Esophagus squamous epithelium (tissue), 5 donors: ENCODE results near the gene KANK4. TPM values are rescaled to one million over a fixed set of nuclear protein-coding genes. Genes with fewer than 3 reads are reported as not detected.

ENCODE experiments used
- DNase-seq: peaks from one replicate; lab custom pipeline; 2025; lab: John Stamatoyannopoulos, UW
- H3K27ac ChIP-seq, 4 donors: fragments of 200-600 bp; sonication (generic); one replicate each; pipeline ENCODE4 v1.5.1; 2016 to 2019; ENCODE audit warnings: mild to moderate bottlenecking in 1 of 4
- H3K27me3 ChIP-seq, 4 donors: fragments of 200-600 bp; sonication (generic); 1 replicate in 3 of 4; 2 replicates in 1 of 4; pipeline versions ENCODE4 v1.5.1 to v1.6.0; 2017 to 2021; ENCODE audit warnings: antibody characterized with exemption in 1 of 4
- H3K36me3 ChIP-seq, 3 donors: fragments of 200-600 bp; sonication (generic); one replicate each; pipeline ENCODE4 v1.5.1; 2016 to 2019
- H3K4me1 ChIP-seq, 3 donors: fragments of 200-600 bp; sonication (generic); one replicate each; pipeline ENCODE4 v1.5.1; 2017 to 2019
- H3K4me3 ChIP-seq, 4 donors: fragments of 200-600 bp; sonication (generic); 1 replicate in 3 of 4; 2 replicates in 1 of 4; pipeline ENCODE4 v1.5.1; 2016 to 2019; ENCODE audit warnings: mild to moderate bottlenecking in 2 of 4, moderate library complexity in 1 of 4
- H3K9me3 ChIP-seq, 3 donors: fragments of 200-600 bp; sonication (generic); one replicate each; pipeline ENCODE4 v1.5.1; 2016 to 2019
- CTCF ChIP-seq, 6 experiments: fragments of 450-650 bp in 4 of 6; fragments of 200-600 bp in 2 of 6; sonication (generic) in 2 of 6; IDR thresholded peaks; one replicate each; pipeline ENCODE4 v1.5.1; 2016 to 2019; ENCODE audit warnings: antibody characterized with exemption in 6 of 6, mild to moderate bottlenecking in 4 of 6, moderate library complexity in 4 of 6
- POLR2A ChIP-seq, 4 donors: fragments of 450-650 bp; IDR thresholded peaks; one replicate each; pipeline ENCODE4 v1.6.1; 2017; ENCODE audit warnings: antibody characterized with exemption in 4 of 4, mild to moderate bottlenecking in 4 of 4, moderate library complexity in 3 of 4
- WGBS, 2 donors: methylation state at CpG; one replicate each; pipeline ENCODE4 v1.1.5; 2018; 5-methylcytosine and 5-hydroxymethylcytosine counted together
- intact Hi-C: fragments of 100-400 bp; cut with DNase I; formaldehyde crosslinking; loops from one replicate; pipeline ENCODE4 v1.15.0; 2022
- total RNA-seq, 4 donors: library from RNA; depleted of rRNA; stranded (reverse); fragments of >200 nt; gene quantifications; one replicate each; pipeline ENCODE4 v1.1.0, GENCODE V29; 2016
- donor health status: DM: yes; HTN: yes; CAD: no.

The KANK4 gene
- total RNA-seq, 4 donors from 2014 or later: 0.19 TPM; not detected in 3

DNA sequence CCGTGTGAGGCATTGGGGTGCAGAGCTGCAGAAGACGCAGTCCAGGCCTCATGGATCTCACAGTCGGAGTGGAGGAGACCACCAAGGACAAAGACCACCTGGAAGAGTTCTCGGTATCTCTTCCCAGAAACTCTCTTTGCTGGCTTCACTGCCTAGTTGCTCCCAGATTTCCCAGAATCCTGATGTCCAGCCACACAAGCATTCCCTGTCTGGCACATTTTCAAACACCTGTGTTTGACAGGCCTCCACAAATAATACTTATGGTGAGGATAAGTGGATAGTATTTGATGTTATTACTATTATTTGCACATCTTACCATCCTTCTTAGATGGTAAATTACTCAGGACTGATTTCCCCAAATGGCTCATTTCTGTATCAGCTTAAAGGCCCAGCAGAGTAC lies 27.7 kb upstream of the KANK4 start:
- no peak overlapping the region for H3K4me3 ChIP-seq
- intact Hi-C loops: no loop called here
- DNase-seq: no peak
- H3K27me3 ChIP-seq: no peaks in the 10 kb centered on the region
- WGBS, 2 donors: 81 to 90% methylated on average over 4 of the region's 4 CpGs
- H3K9me3 ChIP-seq: no peaks in the 10 kb centered on the region
- TF ChIP-seq POLR2A (IDR thresholded peaks at IDR 0.05): no peak
- no peak for TF ChIP-seq CTCF (IDR thresholded peaks at IDR 0.05)
- H3K4me1 ChIP-seq: peaks cover 0 to 10% (median 0%) of the 10 kb centered on the region in 3 donors
- H3K36me3 ChIP-seq: no peaks in the 10 kb centered on the region
- H3K27ac ChIP-seq: no peak overlapping the region

- H3K36me3 ChIP-seq: no peaks in the 10 kb centered on the region
- H3K9me3 ChIP-seq: no peaks in the 10 kb centered on the region
- no peak overlapping the region for H3K27ac ChIP-seq
- peaks cover 0 to 9% (median 0%) of the 10 kb centered on the region in 3 donors for H3K4me1 ChIP-seq
- intact Hi-C loops: no loop called here
- no peak overlapping the region for H3K4me3 ChIP-seq
- no peak for TF ChIP-seq POLR2A (IDR thresholded peaks at IDR 0.05)
- TF ChIP-seq CTCF (IDR thresholded peaks at IDR 0.05): no peak
- DNase-seq: no peak
- H3K27me3 ChIP-seq: no peaks in the 10 kb centered on the region
- 41% methylated on average over 5 of the region's 5 CpGs; no CpG with 5 or more reads in 1 of the 2 donors for WGBS, 2 donors
Observed at GRCh38 chr1:62343911-62344310, 24.7 kb upstream of the KANK4 start.

DNA sequence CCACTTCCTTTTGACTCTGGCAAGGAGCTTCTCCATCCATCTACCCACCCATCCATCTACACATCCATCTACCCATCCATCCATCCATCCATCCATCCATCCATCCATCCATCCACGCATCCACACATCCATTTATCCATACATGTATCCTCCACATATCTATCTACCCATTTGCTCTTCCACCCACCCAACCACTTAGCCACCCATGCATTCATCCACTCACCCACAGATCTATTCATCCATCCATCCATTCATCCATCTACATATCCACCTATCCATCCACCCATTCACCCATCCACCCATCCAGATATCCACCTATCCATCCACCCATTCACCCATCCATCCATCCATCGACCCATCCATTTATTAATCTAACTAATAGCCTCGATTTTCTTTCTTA lies 23.0 kb upstream of the KANK4 start:
- H3K27me3 ChIP-seq: no peaks in the 10 kb centered on the region
- no peaks in the 10 kb centered on the region for H3K36me3 ChIP-seq
- TF ChIP-seq CTCF (IDR thresholded peaks at IDR 0.05): no peak
- TF ChIP-seq POLR2A (IDR thresholded peaks at IDR 0.05): no peak
- H3K27ac ChIP-seq: no peak overlapping the region
- H3K4me3 ChIP-seq: no peak overlapping the region
- H3K4me1 ChIP-seq: peaks cover 0 to 14% (median 7%) of the 10 kb centered on the region in 3 donors
- no peak for DNase-seq
- 90 to 93% methylated on average over 3 of the region's 3 CpGs for WGBS, 2 donors
- intact Hi-C loops: no loop called here
- no peaks in the 10 kb centered on the region for H3K9me3 ChIP-seq

- no peak for DNase-seq
- WGBS, 2 donors: 44 to 72% methylated on average over 4 of the region's 4 CpGs
- H3K27me3 ChIP-seq: no peaks in the 10 kb centered on the region
- peaks cover 0 to 21% (median 12%) of the 10 kb centered on the region in 3 donors for H3K4me1 ChIP-seq
- intact Hi-C loops: no loop called here
- H3K4me3 ChIP-seq: no peak overlapping the region
- no peaks in the 10 kb centered on the region for H3K36me3 ChIP-seq
- TF ChIP-seq POLR2A (IDR thresholded peaks at IDR 0.05) (no peak), CTCF (IDR thresholded peaks at IDR 0.05) (no peak)
- H3K9me3 ChIP-seq: no peaks in the 10 kb centered on the region
- H3K27ac ChIP-seq: no peak overlapping the region
Observed at GRCh38 chr1:62341615-62342014, 22.4 kb upstream of the KANK4 start.

DNA sequence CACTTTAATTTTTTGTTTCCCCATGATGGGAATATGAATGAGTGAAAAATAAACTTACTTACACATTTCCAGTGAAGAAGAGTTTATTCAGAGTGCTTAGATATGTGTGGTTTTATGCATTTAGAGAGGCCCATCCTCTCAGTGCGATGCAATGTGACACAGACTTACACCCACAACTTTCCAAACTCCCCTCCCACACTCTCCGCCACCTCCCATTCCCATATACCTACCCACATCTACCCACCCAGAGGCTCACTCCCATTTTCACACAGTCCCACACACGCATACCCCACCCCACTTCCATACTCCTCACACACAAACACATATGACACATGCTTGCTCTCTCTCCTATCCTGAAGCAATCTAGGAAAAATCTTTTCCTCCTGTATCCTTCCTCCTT lies 21.9 kb upstream of the KANK4 start:
- Histone ChIP-seq H3K36me3 (no peaks in the 10 kb centered on the region), H3K9me3 (no peaks in the 10 kb centered on the region), H3K27ac (no peak overlapping the region), H3K4me3 (no peak overlapping the region), H3K27me3 (no peaks in the 10 kb centered on the region), H3K4me1 (peaks cover 0 to 23% (median 12%) of the 10 kb centered on the region in 3 donors)
- WGBS, 2 donors: 86 to 97% methylated on average over 3 of the region's 3 CpGs
- TF ChIP-seq CTCF (IDR thresholded peaks at IDR 0.05) (no peak), POLR2A (IDR thresholded peaks at IDR 0.05) (no peak)
- intact Hi-C loops: no loop called here
- DNase-seq: no peak
